ENCODE data around the gene CLEC20A. TPM values are rescaled to one million over a fixed set of nuclear protein-coding genes. Genes with fewer than 3 reads are reported as not detected.

Gene CLEC20A
- total and polyA plus RNA-seq, 2 donors: 0.23 to 0.48 TPM

DNA sequence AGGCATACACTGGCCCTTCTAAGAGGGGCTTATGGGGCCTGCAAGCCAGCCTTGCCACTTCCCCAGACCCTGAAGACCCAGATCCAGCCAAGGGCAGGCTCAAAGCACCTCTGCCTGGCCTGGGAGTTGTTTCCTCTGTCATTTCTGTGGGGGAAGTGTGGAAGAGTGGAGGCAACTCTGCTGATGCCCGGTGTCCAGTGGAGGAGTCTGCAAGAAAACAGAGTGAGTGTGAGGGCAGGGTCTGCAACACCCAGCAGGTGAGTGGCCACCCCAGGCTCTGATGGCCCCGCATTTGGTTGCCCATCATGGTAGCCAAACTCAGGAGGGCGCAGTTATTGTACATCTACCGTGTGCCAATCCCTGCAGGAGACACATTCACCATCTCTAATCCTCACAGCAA is 8.4 kb downstream of the CLEC20A start:
- Histone ChIP-seq H3K36me3 (ENCODE audit: insufficient read depth) (no peaks in the 10 kb centered on the region), H3K4me3 (ENCODE audit: low read depth, low read length) (no peak overlapping the region), H3K27ac (ENCODE audit: low read depth) (no peak overlapping the region), H3K4me1 (ENCODE audit: insufficient read depth) (no peaks in the 10 kb centered on the region)
- 93% methylated on average over 4 of the region's 4 CpGs for WGBS
- no peak for DNase-seq (ENCODE audit: extremely low spot score)

GRCh38 chr1:178487070-178487615 is 9.6 kb downstream of the CLEC20A start:
- peaks cover 1% of the 10 kb centered on the region for H3K36me3 ChIP-seq (ENCODE audit: insufficient read depth)
- 49% methylated on average over 20 of the region's 20 CpGs for WGBS
- H3K4me1 ChIP-seq (ENCODE audit: insufficient read depth): no peaks in the 10 kb centered on the region
- no peak overlapping the region for H3K27ac ChIP-seq (ENCODE audit: low read depth)
- H3K4me3 ChIP-seq (ENCODE audit: low read depth, low read length): peak overlapping the region; percentile 26
- no peak for DNase-seq (ENCODE audit: extremely low spot score)

DNA sequence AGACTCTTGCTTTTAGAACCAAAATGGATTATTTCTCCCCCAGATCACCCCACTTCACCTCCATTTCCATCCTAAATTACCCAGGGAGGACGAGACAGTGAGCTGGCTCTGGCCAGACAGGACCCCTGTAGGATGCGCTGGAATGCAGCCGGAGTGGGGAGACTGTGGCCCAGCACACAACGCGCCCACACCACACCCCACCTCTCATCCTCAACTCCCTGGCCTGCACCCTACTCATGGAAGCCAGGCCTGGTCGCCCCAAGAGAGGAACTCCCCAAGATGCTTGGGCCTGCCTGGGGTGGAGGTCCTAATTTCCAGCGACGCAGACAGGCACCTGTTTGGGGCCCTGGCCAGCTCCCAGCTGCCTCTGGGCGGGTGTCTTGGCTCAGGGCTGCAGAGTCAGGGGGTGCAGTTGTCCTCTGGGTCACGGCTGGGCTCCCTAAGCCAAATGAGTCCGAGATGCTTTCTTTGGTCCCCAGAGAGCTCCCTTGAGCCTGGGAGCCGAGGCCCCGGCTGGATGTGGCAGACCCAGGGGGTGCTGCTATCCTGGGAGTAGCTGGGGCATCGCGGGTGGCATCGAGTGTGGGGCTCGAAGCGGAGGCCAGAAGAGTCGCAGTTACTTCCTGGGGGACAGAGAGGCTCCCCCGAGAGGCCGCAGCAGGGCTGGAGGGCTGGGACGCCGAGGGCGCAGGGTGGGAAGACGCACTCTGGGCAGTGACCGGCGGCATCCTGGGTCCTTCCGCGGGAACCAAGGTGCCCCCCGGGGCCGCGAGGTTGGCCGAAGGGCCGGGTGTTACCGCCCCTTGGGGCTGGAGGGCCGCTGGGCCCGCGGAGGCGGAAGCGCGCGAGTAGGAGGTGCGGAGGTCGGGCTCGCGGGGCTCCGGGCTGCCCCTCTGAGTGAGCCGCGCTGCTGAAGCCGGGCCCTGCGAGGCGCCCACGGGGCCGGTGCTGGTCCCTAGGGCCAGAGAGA is 10.4 kb downstream of the CLEC20A start:
- Histone ChIP-seq H3K27ac (ENCODE audit: low read depth) (no peak overlapping the region), H3K36me3 (ENCODE audit: insufficient read depth) (peaks cover 1% of the 10 kb centered on the region), H3K4me3 (ENCODE audit: low read depth, low read length) (peak overlapping the region; percentile 26), H3K4me1 (ENCODE audit: insufficient read depth) (no peaks in the 10 kb centered on the region)
- DNase-seq (ENCODE audit: extremely low spot score): no peak
- 33% methylated on average over 54 of the region's 54 CpGs for WGBS

GRCh38 chr1:178485541-178485981 is 11.2 kb downstream of the CLEC20A start:
- H3K27ac ChIP-seq (ENCODE audit: low read depth): no peak overlapping the region
- no peaks in the 10 kb centered on the region for H3K4me1 ChIP-seq (ENCODE audit: insufficient read depth)
- H3K4me3 ChIP-seq (ENCODE audit: low read depth, low read length): no peak overlapping the region
- no peak for DNase-seq (ENCODE audit: extremely low spot score)
- H3K36me3 ChIP-seq (ENCODE audit: insufficient read depth): peaks cover 1% of the 10 kb centered on the region
- 65% methylated on average over 3 of the region's 3 CpGs for WGBS

DNA sequence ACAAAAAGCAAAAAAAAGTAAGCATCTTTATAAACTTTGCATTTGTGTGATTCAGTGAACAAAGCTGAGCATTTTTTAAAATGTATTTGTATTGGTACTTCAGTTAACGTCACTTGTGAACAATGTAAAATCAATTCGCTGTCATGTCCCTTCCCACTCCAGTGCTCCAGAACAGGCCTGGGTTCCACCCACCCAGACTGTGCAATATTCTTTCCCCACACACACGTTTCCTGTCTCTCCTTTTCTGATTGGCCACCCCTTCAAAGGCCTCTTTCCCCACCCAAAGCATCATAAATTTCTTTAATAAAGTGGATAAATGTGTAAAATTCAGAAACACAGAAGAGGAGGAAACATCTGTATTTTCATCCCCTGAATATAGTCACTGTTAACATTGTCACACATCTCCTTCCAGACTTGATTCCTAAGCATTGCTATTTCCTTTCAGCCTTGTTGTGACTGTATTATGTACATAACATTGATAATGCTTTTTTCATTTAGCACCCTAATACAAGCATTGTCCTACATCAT is 12.0 kb downstream of the CLEC20A start:
- Histone ChIP-seq H3K36me3 (ENCODE audit: insufficient read depth) (peaks cover 1% of the 10 kb centered on the region), H3K4me1 (ENCODE audit: insufficient read depth) (no peaks in the 10 kb centered on the region), H3K4me3 (ENCODE audit: low read depth, low read length) (no peak overlapping the region), H3K27ac (ENCODE audit: low read depth) (no peak overlapping the region)
- no peak for DNase-seq (ENCODE audit: extremely low spot score)
- 63% methylated on average over 3 of the region's 3 CpGs for WGBS

DNA sequence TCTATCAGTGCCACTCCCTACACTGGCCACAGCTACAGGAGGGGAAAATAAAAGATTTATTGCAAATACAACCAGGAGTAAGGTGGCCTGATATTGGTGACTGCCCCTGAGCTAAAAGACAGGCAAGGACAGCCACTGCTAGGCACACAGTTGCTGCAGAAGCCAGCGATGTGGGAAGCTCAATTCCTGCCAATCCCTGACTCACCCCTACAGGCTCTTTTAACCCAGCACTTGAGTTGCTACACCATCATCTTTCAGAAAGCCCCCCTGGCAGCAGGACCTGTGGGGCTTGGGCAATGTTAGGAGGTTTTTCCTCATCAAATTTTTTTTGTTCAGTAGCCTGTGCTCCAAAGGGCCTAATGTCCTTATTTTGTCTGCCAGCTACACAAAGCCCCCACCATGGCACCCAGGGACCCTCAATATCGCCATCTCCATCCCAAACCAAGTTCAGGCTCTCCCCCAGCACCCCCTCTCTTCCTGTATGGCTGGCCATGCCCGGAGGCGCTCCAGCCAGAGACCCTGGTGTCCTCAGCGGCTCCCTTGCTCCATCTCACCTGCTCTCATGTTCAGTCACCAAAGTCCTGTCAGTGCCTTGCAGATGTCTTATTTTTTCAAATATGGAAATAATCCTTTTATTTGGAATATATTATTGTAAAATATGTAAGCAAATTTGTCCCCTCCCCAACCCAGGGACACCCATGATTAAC is 13.4 kb downstream of the CLEC20A start:
- DNase-seq (ENCODE audit: extremely low spot score): no peak

GRCh38 chr1:178477841-178478240 is 18.9 kb downstream of the CLEC20A start:
- 57% methylated on average over 1 of the region's 1 CpG for WGBS

More for the DNA sequence above, 13.4 kb downstream of the CLEC20A start:
- Histone ChIP-seq H3K4me3 (ENCODE audit: low read depth, low read length) (no peak overlapping the region), H3K27ac (ENCODE audit: low read depth) (no peak overlapping the region), H3K4me1 (ENCODE audit: insufficient read depth) (no peaks in the 10 kb centered on the region), H3K36me3 (ENCODE audit: insufficient read depth) (peaks cover 1% of the 10 kb centered on the region)
- WGBS: 92% methylated on average over 5 of the region's 5 CpGs

DNA sequence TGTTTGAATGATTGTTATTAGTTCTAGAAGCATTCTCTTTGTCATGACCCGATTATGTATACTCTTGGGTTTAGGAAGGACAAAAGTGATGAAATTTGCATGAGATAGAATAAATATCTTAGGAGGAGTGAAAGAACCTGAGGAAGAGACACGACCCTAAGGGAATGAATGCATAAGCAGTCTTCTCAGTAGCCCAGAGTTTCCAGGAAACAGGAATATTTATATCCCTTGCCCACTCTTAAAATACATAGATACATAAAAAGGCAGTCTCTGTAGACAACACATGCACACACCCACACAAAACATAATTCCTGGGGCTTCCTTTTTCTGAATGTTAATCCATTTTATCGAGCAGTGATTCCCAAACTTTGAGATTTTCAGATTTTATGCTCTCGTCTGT is 19.4 kb downstream of the CLEC20A start:
- H3K27ac ChIP-seq (ENCODE audit: low read depth): no peak overlapping the region
- no peak overlapping the region for H3K4me3 ChIP-seq (ENCODE audit: low read depth, low read length)
- H3K4me1 ChIP-seq (ENCODE audit: insufficient read depth): no peaks in the 10 kb centered on the region
- 80% methylated on average over 4 of the region's 4 CpGs for whole genome bisulfite sequencing
- peaks cover under 1% of the 10 kb centered on the region for H3K36me3 ChIP-seq (ENCODE audit: insufficient read depth)
- no peak for DNase-seq (ENCODE audit: extremely low spot score)

More at GRCh38 chr1:178477841-178478240, 18.9 kb downstream of the CLEC20A start:
- Histone ChIP-seq H3K36me3 (ENCODE audit: insufficient read depth) (peaks cover 1% of the 10 kb centered on the region), H3K4me1 (ENCODE audit: insufficient read depth) (no peaks in the 10 kb centered on the region), H3K27ac (ENCODE audit: low read depth) (no peak overlapping the region), H3K4me3 (ENCODE audit: low read depth, low read length) (no peak overlapping the region)
- DNase-seq (ENCODE audit: extremely low spot score): no peak

- Histone ChIP-seq H3K27ac (ENCODE audit: low read depth) (no peak overlapping the region), H3K4me3 (ENCODE audit: low read depth, low read length) (no peak overlapping the region), H3K4me1 (ENCODE audit: insufficient read depth) (no peaks in the 10 kb centered on the region), H3K36me3 (ENCODE audit: insufficient read depth) (no peaks in the 10 kb centered on the region)
- no peak for DNase-seq (ENCODE audit: extremely low spot score)
These were observed 24.2 kb downstream of the CLEC20A start for GRCh38 chr1:178472531-178472930.

GRCh38 chr1:178470411-178470960 is 26.3 kb downstream of the CLEC20A start:
- 69% methylated on average over 5 of the region's 5 CpGs for WGBS
- Histone ChIP-seq H3K4me3 (ENCODE audit: low read depth, low read length) (no peak overlapping the region), H3K36me3 (ENCODE audit: insufficient read depth) (peaks cover 2% of the 10 kb centered on the region), H3K27ac (ENCODE audit: low read depth) (no peak overlapping the region), H3K4me1 (ENCODE audit: insufficient read depth) (no peaks in the 10 kb centered on the region)
- peak; percentile 20 for DNase-seq (ENCODE audit: extremely low spot score)

GRCh38 chr1:178467837-178468236 is 28.9 kb downstream of the CLEC20A start:
- Histone ChIP-seq H3K36me3 (ENCODE audit: insufficient read depth) (peaks cover 2% of the 10 kb centered on the region), H3K27ac (ENCODE audit: low read depth) (no peak overlapping the region), H3K4me3 (ENCODE audit: low read depth, low read length) (no peak overlapping the region), H3K4me1 (ENCODE audit: insufficient read depth) (no peaks in the 10 kb centered on the region)
- DNase-seq (ENCODE audit: extremely low spot score): no peak

DNA sequence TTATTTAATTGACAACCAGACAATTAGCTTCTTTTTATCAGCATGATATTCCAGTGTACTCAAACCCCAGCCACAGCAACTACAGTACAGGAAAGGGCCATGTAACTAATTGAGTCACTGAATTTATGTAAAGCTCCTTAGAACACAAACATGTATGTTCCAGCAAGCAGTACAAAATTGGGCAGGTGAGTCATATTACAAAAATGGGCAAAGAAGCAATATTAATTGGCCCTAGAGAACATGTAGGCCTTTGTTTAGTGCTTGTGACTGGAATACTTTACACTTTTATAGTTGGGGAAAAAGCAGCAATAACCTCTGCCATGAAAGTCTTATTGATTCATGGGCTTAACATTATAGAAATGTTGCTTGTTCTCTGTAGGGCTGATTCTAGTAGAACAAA is 31.8 kb downstream of the CLEC20A start:
- H3K36me3 ChIP-seq (ENCODE audit: insufficient read depth): peaks cover 2% of the 10 kb centered on the region
- H3K4me3 ChIP-seq (ENCODE audit: low read depth, low read length): no peak overlapping the region
- H3K27ac ChIP-seq (ENCODE audit: low read depth): no peak overlapping the region
- no peak for DNase-seq (ENCODE audit: extremely low spot score)
- H3K4me1 ChIP-seq (ENCODE audit: insufficient read depth): no peaks in the 10 kb centered on the region

- H3K4me1 ChIP-seq (ENCODE audit: insufficient read depth): no peaks in the 10 kb centered on the region
- no peak overlapping the region for H3K27ac ChIP-seq (ENCODE audit: low read depth)
- H3K36me3 ChIP-seq (ENCODE audit: insufficient read depth): peaks cover 2% of the 10 kb centered on the region
- H3K4me3 ChIP-seq (ENCODE audit: low read depth, low read length): no peak overlapping the region
- DNase-seq (ENCODE audit: extremely low spot score): no peak
These were observed 32.2 kb downstream of the CLEC20A start for GRCh38 chr1:178464566-178464965.

All from urinary bladder (tissue), 4 donors.